T-helper 1 cell treated with Interleukin-12 subunit alpha and Interleukin-12 subunit beta and Interleukin-4 antibody, amounts not matched to agents 30 μg/mL and 1 μg/mL, for 36 hours (primary cell): ENCODE data around the gene CHN2.

ENCODE experiments used
- H3K27ac Mint-ChIP-seq: one replicate; pipeline ENCODE4 v1.8.0; 2021; ENCODE audit warnings: mild to moderate bottlenecking, mixed read lengths
- H3K27me3 Mint-ChIP-seq: one replicate; pipeline ENCODE4 v1.8.0; 2021; ENCODE audit warnings: low read depth, mixed read lengths
- H3K36me3 Mint-ChIP-seq: one replicate; pipeline ENCODE4 v1.8.0; 2021; ENCODE audit warnings: low read depth, mixed read lengths
- H3K4me1 Mint-ChIP-seq: one replicate; pipeline ENCODE4 v1.8.0; 2021; ENCODE audit warnings: low read depth, mixed read lengths
- H3K4me3 Mint-ChIP-seq: one replicate; pipeline ENCODE4 v1.8.0; 2021; ENCODE audit warnings: mild to moderate bottlenecking, moderate library complexity, mixed read lengths
- H3K9me3 Mint-ChIP-seq: one replicate; pipeline ENCODE4 v1.8.0; 2021; ENCODE audit warnings: mixed read lengths

The CHN2 gene

GRCh38 chr7:29228289-29229011, 33.9 kb downstream of the CHN2 start:
- H3K36me3 Mint-ChIP-seq = no peaks in the 10 kb centered on the region
- H3K9me3 Mint-ChIP-seq = no peaks in the 10 kb centered on the region
- no peaks in the 10 kb centered on the region for H3K4me1 Mint-ChIP-seq
- H3K4me3 Mint-ChIP-seq = no peak overlapping the region
- H3K27me3 Mint-ChIP-seq = peaks cover 10% of the 10 kb centered on the region
- no peak overlapping the region for H3K27ac Mint-ChIP-seq

DNA sequence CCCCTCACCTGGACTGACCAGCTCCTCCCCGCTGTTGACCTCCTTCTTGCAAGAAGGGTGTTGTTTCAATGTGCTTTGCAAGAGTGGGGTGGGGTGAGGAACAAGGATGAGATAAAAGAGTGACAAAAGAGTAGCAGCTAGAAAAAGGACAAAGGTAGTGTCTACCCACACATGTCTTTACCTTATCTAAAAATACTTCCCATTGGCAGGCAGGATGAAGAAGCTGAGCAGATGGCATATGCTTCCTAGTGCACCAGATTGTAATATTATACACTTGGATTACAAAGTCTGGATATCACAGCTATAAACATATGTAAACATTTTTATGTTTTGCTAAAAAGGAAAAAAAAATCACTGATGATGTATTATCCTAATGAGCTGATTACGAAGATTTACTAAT, 34.5 kb downstream of the CHN2 start:
- Mint-ChIP-seq H3K27ac (no peak overlapping the region), H3K4me1 (no peaks in the 10 kb centered on the region), H3K9me3 (no peaks in the 10 kb centered on the region), H3K4me3 (no peak overlapping the region), H3K36me3 (no peaks in the 10 kb centered on the region), H3K27me3 (peaks cover 10% of the 10 kb centered on the region)

DNA sequence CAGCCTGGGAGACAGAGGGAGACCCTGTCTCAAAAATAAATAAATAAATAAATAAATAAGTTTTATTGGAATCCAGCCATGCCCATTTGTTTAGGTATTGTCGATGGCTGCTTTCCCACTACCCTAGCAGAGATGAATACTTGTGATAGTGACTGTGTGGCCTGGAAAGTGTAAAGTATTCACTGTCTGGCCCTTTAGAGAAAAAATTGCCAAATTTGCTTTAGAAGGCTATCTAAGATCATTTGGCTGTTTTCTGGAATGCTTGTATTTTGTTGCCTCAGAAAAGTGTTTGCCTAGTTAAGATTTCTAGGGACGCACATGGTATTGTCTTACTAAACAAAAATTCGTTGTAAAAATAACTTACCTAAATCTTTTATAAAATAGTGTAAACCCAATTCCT, 35.4 kb downstream of the CHN2 start:
- Mint-ChIP-seq H3K9me3 (no peaks in the 10 kb centered on the region), H3K27ac (no peak overlapping the region), H3K36me3 (no peaks in the 10 kb centered on the region), H3K4me3 (no peak overlapping the region), H3K27me3 (peaks cover 10% of the 10 kb centered on the region), H3K4me1 (peaks cover 3% of the 10 kb centered on the region)

DNA sequence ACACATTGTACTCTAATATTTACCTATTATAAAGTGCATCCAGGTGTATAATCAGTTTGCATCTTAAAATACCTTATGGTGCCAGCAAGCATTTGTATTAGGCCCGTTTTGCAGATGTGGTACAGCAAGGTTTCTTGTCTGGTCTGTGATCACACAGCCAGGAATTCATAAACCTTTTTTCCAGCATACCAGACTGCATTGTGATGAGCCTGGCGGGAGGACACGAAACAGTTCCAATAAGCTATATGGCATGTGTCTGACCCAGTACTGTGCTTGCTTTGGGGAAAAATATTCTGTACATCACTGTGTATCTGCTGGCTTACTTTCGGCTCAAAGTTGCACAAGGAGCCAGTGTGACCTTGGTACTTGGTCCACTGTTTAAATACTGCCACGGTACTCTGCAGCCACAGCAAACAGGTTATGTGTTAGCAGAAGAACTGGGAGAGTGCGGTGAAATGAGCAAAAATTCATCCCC, 36.3 kb downstream of the CHN2 start:
- no peak overlapping the region for H3K27ac Mint-ChIP-seq
- no peak overlapping the region for H3K4me3 Mint-ChIP-seq
- peaks cover 3% of the 10 kb centered on the region for H3K4me1 Mint-ChIP-seq
- peaks cover 9% of the 10 kb centered on the region for H3K27me3 Mint-ChIP-seq
- H3K36me3 Mint-ChIP-seq = no peaks in the 10 kb centered on the region
- H3K9me3 Mint-ChIP-seq = no peaks in the 10 kb centered on the region

- Mint-ChIP-seq H3K27me3 (peaks cover 7% of the 10 kb centered on the region), H3K9me3 (no peaks in the 10 kb centered on the region), H3K4me3 (no peak overlapping the region), H3K36me3 (no peaks in the 10 kb centered on the region), H3K4me1 (peaks cover 3% of the 10 kb centered on the region), H3K27ac (no peak overlapping the region)
Measured at GRCh38 chr7:29231671-29232232, 37.2 kb downstream of the CHN2 start.

DNA sequence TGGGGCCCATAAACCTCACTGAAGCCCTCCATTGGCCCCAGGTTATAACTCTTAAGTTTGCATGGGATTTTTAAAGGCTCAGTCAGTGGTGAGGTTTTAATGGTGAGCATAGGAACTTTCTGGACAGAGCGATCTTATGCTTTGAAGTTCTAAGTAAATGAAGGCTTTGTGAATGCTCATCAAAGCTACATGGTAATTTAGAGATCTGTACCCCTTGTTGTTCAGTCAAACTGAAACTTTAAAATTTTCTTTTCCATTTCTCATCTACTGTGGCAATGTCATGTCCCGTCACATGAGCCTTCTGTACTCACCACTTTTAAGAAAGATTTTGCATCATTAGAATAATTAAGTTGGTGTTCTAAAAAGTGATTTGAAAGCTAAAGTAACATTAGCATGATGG, 39.9 kb downstream of the CHN2 start:
- peaks cover 3% of the 10 kb centered on the region for H3K4me1 Mint-ChIP-seq
- H3K36me3 Mint-ChIP-seq = no peaks in the 10 kb centered on the region
- H3K27me3 Mint-ChIP-seq = peaks cover 16% of the 10 kb centered on the region
- H3K4me3 Mint-ChIP-seq = no peak overlapping the region
- no peaks in the 10 kb centered on the region for H3K9me3 Mint-ChIP-seq
- H3K27ac Mint-ChIP-seq = no peak overlapping the region

DNA sequence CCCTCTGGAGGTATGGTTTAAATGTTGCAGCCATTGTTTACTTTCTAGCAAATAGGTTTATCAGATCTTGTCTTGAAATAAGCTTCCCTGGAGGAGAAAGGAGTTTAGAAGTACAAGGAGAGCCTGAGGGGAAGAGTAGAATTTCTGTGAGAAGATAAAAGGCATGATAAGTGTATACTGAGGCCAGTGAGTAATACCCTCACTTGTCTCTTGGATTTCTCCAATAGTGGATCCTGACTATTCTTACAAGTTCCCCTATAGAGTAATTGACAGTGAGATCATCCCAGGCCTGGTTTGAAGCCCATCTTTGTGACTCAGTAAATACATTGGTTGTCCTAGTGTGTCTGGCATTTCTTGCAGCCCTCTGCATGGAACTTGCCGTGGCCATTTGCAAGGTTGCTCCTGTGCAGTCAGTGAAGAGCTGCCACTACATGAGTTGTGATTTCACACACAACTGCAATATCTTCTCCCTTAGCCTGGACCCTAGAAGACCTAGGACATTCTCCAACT, 41.6 kb downstream of the CHN2 start:
- H3K9me3 Mint-ChIP-seq = no peaks in the 10 kb centered on the region
- H3K27ac Mint-ChIP-seq = no peak overlapping the region

DNA sequence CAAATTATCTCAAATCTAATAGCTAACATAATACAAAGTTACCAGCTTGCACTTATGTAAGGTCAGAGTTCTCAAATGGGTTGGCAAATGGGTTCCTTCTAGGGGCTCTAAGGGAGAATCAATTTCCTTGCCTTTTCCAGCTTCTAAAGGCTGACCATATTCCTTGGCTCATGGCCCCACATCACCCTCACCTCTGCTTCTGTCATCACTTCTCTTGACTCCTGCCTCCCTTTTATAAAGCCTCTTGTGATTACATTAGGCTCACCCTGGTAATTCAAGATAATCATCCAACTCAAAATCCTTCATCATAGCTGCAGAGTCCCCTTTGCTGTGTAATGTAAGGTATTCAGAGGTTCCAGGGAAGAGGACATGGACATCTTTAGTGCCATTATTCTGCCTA, 42.1 kb downstream of the CHN2 start:
- Mint-ChIP-seq H3K36me3 (no peaks in the 10 kb centered on the region), H3K9me3 (no peaks in the 10 kb centered on the region), H3K4me3 (no peak overlapping the region), H3K27me3 (peaks cover 14% of the 10 kb centered on the region), H3K27ac (no peak overlapping the region), H3K4me1 (peaks cover 3% of the 10 kb centered on the region)

More for the DNA sequence above, 41.6 kb downstream of the CHN2 start:
- no peaks in the 10 kb centered on the region for H3K36me3 Mint-ChIP-seq
- peaks cover 3% of the 10 kb centered on the region for H3K4me1 Mint-ChIP-seq
- H3K4me3 Mint-ChIP-seq = no peak overlapping the region
- peaks cover 16% of the 10 kb centered on the region for H3K27me3 Mint-ChIP-seq

DNA sequence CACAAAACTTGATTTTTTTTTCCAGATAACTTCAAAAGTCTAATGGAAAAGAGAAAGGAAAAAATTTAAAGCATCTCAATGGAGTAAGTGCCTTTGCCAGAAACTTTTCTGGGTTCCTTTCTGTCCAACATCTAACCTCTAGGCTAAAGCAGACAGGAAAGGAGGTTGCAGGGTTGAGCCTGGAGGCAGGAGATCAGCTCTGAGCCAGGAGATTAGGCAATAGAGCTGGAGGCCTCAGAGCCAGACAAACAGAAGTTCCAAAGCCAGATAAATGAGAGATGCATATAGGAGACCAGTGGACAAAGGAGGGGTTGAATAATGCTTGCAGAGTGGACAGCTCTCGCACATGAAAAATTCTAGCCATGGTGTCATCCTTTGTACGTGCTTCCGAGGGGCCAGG, 42.9 kb downstream of the CHN2 start:
- H3K4me1 Mint-ChIP-seq = peaks cover 3% of the 10 kb centered on the region
- H3K4me3 Mint-ChIP-seq = no peak overlapping the region
- H3K9me3 Mint-ChIP-seq = no peaks in the 10 kb centered on the region
- H3K36me3 Mint-ChIP-seq = no peaks in the 10 kb centered on the region
- H3K27me3 Mint-ChIP-seq = peaks cover 12% of the 10 kb centered on the region
- no peak overlapping the region for H3K27ac Mint-ChIP-seq

DNA sequence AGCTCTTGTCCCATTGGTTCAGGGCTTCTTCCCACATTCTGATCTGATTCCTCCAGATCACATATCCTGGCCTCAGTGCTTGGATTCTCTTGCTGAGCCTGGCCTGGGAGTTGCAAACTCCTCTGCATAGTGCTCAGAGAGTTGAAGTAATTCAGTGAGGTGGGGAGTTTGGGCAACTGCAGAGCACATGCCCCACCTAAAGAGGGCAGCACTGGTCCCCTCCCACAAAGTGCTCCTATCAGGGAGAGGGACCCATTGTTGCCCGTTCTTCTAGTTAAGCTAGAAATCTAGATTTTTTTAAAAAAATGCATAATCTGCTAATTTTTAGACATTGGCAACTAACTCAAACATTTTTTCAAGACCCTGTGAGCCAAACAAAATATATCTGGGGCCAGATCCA, 45.1 kb downstream of the CHN2 start:
- H3K27me3 Mint-ChIP-seq = peaks cover 25% of the 10 kb centered on the region
- H3K4me1 Mint-ChIP-seq = peaks cover 12% of the 10 kb centered on the region
- H3K36me3 Mint-ChIP-seq = no peaks in the 10 kb centered on the region
- H3K4me3 Mint-ChIP-seq = no peak overlapping the region
- no peak overlapping the region for H3K27ac Mint-ChIP-seq
- H3K9me3 Mint-ChIP-seq = no peaks in the 10 kb centered on the region

DNA sequence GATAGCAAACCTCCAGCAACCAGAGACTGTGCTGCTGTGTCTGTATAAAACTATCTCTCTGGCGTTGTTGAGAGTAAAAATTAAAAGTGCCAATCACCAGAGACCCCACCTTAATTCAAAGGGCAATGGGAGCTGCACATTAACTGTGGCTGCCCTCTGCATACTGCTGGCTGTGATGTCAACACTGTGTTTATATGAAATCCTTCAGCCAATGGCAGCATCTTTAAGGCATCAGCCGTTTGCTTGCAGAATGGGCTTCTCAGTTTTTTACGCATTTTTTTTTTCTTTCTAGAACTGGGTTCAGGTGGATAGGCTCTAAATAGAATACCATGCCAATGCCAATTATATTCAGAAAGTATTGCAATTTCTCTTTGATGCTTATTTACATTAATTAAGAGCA, 47.7 kb downstream of the CHN2 start:
- H3K36me3 Mint-ChIP-seq = no peaks in the 10 kb centered on the region
- H3K4me1 Mint-ChIP-seq = peaks cover 12% of the 10 kb centered on the region
- H3K4me3 Mint-ChIP-seq = no peak overlapping the region
- peaks cover 33% of the 10 kb centered on the region for H3K27me3 Mint-ChIP-seq
- H3K27ac Mint-ChIP-seq = no peak overlapping the region
- no peaks in the 10 kb centered on the region for H3K9me3 Mint-ChIP-seq

DNA sequence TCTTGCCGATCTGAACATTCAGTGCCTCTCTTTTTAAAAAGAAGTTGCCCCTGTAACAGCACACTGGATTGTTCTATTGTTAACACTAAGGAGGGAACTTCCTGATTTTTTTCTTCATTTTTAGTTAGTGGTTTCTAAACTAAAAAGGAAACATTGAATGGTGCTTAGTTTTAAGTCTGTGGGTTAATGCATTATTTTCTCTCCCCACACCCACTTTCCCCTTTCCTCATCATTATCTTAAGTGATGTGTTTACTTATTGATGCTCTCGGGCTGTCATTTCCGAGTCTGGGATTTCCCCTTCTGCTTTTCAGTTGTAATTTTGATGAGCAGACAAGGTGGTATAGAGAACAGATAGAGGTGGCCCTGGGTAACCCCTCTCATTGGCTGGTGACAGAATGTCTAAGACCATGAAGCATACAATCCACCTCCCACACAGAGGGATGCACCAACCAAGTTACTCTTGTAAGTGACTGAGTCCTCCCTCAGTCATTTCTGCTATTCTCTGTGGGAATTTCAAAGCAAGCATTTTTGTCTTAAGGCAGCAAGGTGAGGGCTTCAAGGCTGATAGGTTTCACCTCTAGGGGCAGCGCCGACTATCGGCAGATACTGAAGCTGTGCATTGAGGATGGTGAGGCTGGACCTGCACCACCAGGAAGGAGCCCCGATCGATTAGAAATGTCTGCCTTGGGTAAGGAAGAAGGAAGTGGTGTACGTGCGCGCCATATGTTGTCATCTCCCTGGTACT, 49.5 kb downstream of the CHN2 start:
- Mint-ChIP-seq H3K27ac (no peak overlapping the region), H3K9me3 (no peaks in the 10 kb centered on the region)

GRCh38 chr7:29247224-29247962, 52.8 kb downstream of the CHN2 start:
- H3K4me3 Mint-ChIP-seq = no peak overlapping the region
- no peaks in the 10 kb centered on the region for H3K9me3 Mint-ChIP-seq
- peaks cover 12% of the 10 kb centered on the region for H3K4me1 Mint-ChIP-seq
- no peak overlapping the region for H3K27ac Mint-ChIP-seq
- H3K27me3 Mint-ChIP-seq = peaks cover 22% of the 10 kb centered on the region
- H3K36me3 Mint-ChIP-seq = no peaks in the 10 kb centered on the region

More for the DNA sequence above, 49.5 kb downstream of the CHN2 start:
- peaks cover 26% of the 10 kb centered on the region for H3K27me3 Mint-ChIP-seq
- no peak overlapping the region for H3K4me3 Mint-ChIP-seq
- no peaks in the 10 kb centered on the region for H3K36me3 Mint-ChIP-seq
- peaks cover 12% of the 10 kb centered on the region for H3K4me1 Mint-ChIP-seq

GRCh38 chr7:29247963-29248236, 53.3 kb downstream of the CHN2 start:
- Mint-ChIP-seq H3K27me3 (peaks cover 22% of the 10 kb centered on the region), H3K36me3 (no peaks in the 10 kb centered on the region), H3K4me3 (no peak overlapping the region), H3K9me3 (no peaks in the 10 kb centered on the region), H3K27ac (no peak overlapping the region), H3K4me1 (peaks cover 12% of the 10 kb centered on the region)
